ENCODE measurements around the gene MRTFB.

DNA sequence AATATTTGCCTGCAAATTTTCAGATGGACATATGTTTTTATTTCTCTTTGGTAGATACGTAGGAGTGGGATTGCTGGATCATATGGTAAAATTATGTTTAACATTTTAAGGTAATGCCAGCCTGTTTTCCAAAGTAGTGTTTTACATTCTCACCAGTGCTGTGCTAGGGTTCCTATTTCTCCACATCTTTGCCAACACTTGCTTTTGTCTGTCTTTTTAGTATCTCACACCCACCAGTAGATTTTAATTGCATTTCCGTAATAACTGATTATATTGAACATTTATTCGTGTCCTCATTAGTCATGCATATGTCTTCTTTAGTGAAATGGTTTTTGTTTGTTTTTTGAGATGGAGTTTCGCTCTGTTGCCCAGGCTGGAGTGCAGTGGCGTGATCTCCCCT lies 58.4 kb downstream of the MRTFB start:
- TF ChIP-seq SP1 (IDR thresholded peaks at IDR 0.05) (no peak), FOXM1 (IDR thresholded peaks at IDR 0.05; ENCODE audit: borderline replicate concordance) (no peak), SUZ12 (IDR thresholded peaks at IDR 0.05) (no peak), NFRKB (IDR thresholded peaks at IDR 0.05) (no peak), CTBP1 (IDR thresholded peaks at IDR 0.05; ENCODE audit: borderline replicate concordance) (no peak), FOXK2 (IDR thresholded peaks at IDR 0.05) (no peak), HDGF (IDR thresholded peaks at IDR 0.05; ENCODE audit: borderline replicate concordance) (no peak)
- TF ChIP-seq, protein P1, sequence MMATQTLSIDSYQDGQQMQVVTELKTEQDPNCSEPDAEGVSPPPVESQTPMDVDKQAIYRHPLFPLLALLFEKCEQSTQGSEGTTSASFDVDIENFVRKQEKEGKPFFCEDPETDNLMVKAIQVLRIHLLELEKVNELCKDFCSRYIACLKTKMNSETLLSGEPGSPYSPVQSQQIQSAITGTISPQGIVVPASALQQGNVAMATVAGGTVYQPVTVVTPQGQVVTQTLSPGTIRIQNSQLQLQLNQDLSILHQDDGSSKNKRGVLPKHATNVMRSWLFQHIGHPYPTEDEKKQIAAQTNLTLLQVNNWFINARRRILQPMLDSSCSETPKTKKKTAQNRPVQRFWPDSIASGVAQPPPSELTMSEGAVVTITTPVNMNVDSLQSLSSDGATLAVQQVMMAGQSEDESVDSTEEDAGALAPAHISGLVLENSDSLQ (IDR thresholded peaks at IDR 0.05), result no peak

Data from HEK293T (cell line).